ENCODE data around the gene NOS1. TPM values are rescaled to one million over a fixed set of nuclear protein-coding genes. Genes with fewer than 3 reads are reported as not detected.
A peak's percentile ranks its signal among the peaks of the same experiment; 100 is the strongest.

The NOS1 gene
- polyA plus RNA-seq = 0.04 TPM in 1 of 2 replicates, not detected in the other
- polyA minus RNA-seq = 0.24 and 0.35 TPM in 2 replicates

GRCh38 chr12:117361347-117361751 is at the start of gene NOS1:
Gene NOS1, minus strand, starts transcription at chr12:117361626. Its CDS starts 30,557 bp downstream, at chr12:117331069.
- peak within 1 kb of the TSS; percentile 52 for H3K9ac ChIP-seq (ENCODE audit: low read length)
- H3K9me3 ChIP-seq (ENCODE audit: low read length) = no peaks in the 10 kb centered on the region
- H3K4me2 ChIP-seq (ENCODE audit: low read length) = peak within 1 kb of the TSS; percentile 70
- no peaks in the 10 kb centered on the region for H3F3A ChIP-seq (ENCODE audit: insufficient read depth, low read length, poor library complexity, severe bottlenecking)
- H3K79me2 ChIP-seq (replicated peaks; ENCODE audit: insufficient read depth, low read length) = no peaks in the 10 kb centered on the region
- H3K36me3 ChIP-seq (ENCODE audit: insufficient read depth, low read length) = no peaks in the 10 kb centered on the region
- no peak within 1 kb of the TSS for H2AFZ ChIP-seq (ENCODE audit: low read depth, low read length)
- peaks cover 80% of the 10 kb centered on the region for H3K27me3 ChIP-seq (ENCODE audit: insufficient read depth, low read depth, low read length)
- no peak within 1 kb of the TSS for H3K27ac ChIP-seq (ENCODE audit: low read length)
- no peaks in the 10 kb centered on the region for H3K9me2 ChIP-seq (ENCODE audit: insufficient read depth, low read length)
- TF ChIP-seq EP300 (conservative IDR thresholded peaks at IDR 0.05; ENCODE audit: poor library complexity, severe bottlenecking) (no peak), RAD21 (conservative IDR thresholded peaks at IDR 0.05) (no peak), TAF1 (IDR thresholded peaks at IDR 0.05; ENCODE audit: low read depth) (no peak), MXI1 (conservative IDR thresholded peaks at IDR 0.05; ENCODE audit: poor library complexity, severe bottlenecking) (no peak), EZH2 (IDR thresholded peaks at IDR 0.05; ENCODE audit: borderline replicate concordance, insufficient read depth, low read length, poor library complexity, severe bottlenecking) (no peak), POLR2AphosphoS5 (IDR thresholded peaks at IDR 0.05) (no peak), SMC3 (conservative IDR thresholded peaks at IDR 0.05; ENCODE audit: poor library complexity) (no peak)
- TF ChIP-seq, protein P1, sequence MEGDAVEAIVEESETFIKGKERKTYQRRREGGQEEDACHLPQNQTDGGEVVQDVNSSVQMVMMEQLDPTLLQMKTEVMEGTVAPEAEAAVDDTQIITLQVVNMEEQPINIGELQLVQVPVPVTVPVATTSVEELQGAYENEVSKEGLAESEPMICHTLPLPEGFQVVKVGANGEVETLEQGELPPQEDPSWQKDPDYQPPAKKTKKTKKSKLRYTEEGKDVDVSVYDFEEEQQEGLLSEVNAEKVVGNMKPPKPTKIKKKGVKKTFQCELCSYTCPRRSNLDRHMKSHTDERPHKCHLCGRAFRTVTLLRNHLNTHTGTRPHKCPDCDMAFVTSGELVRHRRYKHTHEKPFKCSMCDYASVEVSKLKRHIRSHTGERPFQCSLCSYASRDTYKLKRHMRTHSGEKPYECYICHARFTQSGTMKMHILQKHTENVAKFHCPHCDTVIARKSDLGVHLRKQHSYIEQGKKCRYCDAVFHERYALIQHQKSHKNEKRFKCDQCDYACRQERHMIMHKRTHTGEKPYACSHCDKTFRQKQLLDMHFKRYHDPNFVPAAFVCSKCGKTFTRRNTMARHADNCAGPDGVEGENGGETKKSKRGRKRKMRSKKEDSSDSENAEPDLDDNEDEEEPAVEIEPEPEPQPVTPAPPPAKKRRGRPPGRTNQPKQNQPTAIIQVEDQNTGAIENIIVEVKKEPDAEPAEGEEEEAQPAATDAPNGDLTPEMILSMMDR (IDR thresholded peaks at IDR 0.05; ENCODE audit: poor library complexity, severe bottlenecking) = no peak
- TF ChIP-seq, protein P2, sequence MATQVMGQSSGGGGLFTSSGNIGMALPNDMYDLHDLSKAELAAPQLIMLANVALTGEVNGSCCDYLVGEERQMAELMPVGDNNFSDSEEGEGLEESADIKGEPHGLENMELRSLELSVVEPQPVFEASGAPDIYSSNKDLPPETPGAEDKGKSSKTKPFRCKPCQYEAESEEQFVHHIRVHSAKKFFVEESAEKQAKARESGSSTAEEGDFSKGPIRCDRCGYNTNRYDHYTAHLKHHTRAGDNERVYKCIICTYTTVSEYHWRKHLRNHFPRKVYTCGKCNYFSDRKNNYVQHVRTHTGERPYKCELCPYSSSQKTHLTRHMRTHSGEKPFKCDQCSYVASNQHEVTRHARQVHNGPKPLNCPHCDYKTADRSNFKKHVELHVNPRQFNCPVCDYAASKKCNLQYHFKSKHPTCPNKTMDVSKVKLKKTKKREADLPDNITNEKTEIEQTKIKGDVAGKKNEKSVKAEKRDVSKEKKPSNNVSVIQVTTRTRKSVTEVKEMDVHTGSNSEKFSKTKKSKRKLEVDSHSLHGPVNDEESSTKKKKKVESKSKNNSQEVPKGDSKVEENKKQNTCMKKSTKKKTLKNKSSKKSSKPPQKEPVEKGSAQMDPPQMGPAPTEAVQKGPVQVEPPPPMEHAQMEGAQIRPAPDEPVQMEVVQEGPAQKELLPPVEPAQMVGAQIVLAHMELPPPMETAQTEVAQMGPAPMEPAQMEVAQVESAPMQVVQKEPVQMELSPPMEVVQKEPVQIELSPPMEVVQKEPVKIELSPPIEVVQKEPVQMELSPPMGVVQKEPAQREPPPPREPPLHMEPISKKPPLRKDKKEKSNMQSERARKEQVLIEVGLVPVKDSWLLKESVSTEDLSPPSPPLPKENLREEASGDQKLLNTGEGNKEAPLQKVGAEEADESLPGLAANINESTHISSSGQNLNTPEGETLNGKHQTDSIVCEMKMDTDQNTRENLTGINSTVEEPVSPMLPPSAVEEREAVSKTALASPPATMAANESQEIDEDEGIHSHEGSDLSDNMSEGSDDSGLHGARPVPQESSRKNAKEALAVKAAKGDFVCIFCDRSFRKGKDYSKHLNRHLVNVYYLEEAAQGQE (IDR thresholded peaks at IDR 0.05; ENCODE audit: borderline replicate concordance) = no peak
- no peaks in the 10 kb centered on the region for H4K20me1 ChIP-seq (ENCODE audit: insufficient read depth)
- H3K4me3 ChIP-seq (ENCODE audit: low read length) = peak within 1 kb of the TSS; percentile 81

DNA sequence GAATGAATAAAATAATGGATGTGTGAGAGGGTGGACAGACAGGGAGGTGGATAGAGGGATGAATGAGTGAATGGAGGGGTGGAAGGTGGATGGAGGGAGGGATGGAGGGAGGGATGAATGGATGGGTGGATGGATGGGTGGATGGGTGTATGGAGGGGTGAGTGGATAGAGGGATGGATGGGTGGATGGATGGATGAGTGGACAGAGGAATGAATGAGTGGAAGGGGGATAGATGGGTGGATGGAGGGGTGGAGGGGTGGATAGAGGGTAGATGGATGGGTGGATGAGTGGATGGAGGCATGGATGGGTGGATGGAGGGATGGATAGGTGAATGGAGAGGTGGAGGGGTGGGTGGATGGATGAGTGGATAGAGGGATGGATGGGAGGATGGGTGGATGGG is 47.9 kb upstream of the NOS1 start:
- Histone ChIP-seq H2AFZ (ENCODE audit: low read depth, low read length) (no peak overlapping the region), H3K36me3 (ENCODE audit: insufficient read depth, low read length) (no peaks in the 10 kb centered on the region), H3K27me3 (ENCODE audit: insufficient read depth, low read depth, low read length) (no peaks in the 10 kb centered on the region), H3K9ac (ENCODE audit: low read length) (no peak overlapping the region), H3K9me2 (ENCODE audit: insufficient read depth, low read length) (no peaks in the 10 kb centered on the region), H3F3A (ENCODE audit: insufficient read depth, low read length, poor library complexity, severe bottlenecking) (no peaks in the 10 kb centered on the region), H3K9me3 (ENCODE audit: low read length) (no peaks in the 10 kb centered on the region), H3K4me2 (ENCODE audit: low read length) (no peak overlapping the region), H3K27ac (ENCODE audit: low read length) (no peak overlapping the region), H3K4me3 (ENCODE audit: low read length) (no peak overlapping the region), H4K20me1 (ENCODE audit: insufficient read depth) (no peaks in the 10 kb centered on the region), H3K79me2 (replicated peaks; ENCODE audit: insufficient read depth, low read length) (no peaks in the 10 kb centered on the region)
- TF ChIP-seq, protein P2 (IDR thresholded peaks at IDR 0.05; ENCODE audit: borderline replicate concordance) = no peak
- TF ChIP-seq SMC3 (conservative IDR thresholded peaks at IDR 0.05; ENCODE audit: poor library complexity) (no peak), TAF1 (IDR thresholded peaks at IDR 0.05; ENCODE audit: low read depth) (no peak), MXI1 (conservative IDR thresholded peaks at IDR 0.05; ENCODE audit: poor library complexity, severe bottlenecking) (no peak), EZH2 (IDR thresholded peaks at IDR 0.05; ENCODE audit: borderline replicate concordance, insufficient read depth, low read length, poor library complexity, severe bottlenecking) (no peak), POLR2AphosphoS5 (IDR thresholded peaks at IDR 0.05) (no peak), RAD21 (conservative IDR thresholded peaks at IDR 0.05) (no peak), EP300 (conservative IDR thresholded peaks at IDR 0.05; ENCODE audit: poor library complexity, severe bottlenecking) (no peak)
- TF ChIP-seq, protein P1 (IDR thresholded peaks at IDR 0.05; ENCODE audit: poor library complexity, severe bottlenecking) = no peak
